CD14-positive monocyte (primary cell): ENCODE results near the gene ARHGEF33. TPM values are rescaled to one million over a fixed set of nuclear protein-coding genes. Genes with fewer than 3 reads are reported as not detected.
A peak's percentile ranks its signal among the peaks of the same experiment; 100 is the strongest.

Source experiments
- DNase-seq, 3 donors: peaks; one replicate each; pipeline ENCODE4 v3.0.0-alpha.2; 2011 to 2022
- H2AFZ ChIP-seq: 2 replicates; pipeline ENCODE4 v1.6.0; 2012; ENCODE audit warnings: mild to moderate bottlenecking, low read depth, low read length, inconsistent platforms; ENCODE audit not compliant: insufficient read depth, poor library complexity, severe bottlenecking
- H3K27ac ChIP-seq, 2 donors: 1 replicate in 1 of 2; 2 replicates in 1 of 2; pipeline ENCODE4 v1.5.1; 2012 to 2013; ENCODE audit warnings: low read length in 2 of 2, control low read depth in 1 of 2, inconsistent platforms in 1 of 2, low read depth in 1 of 2, mild to moderate bottlenecking in 1 of 2
- H3K27me3 ChIP-seq, 2 donors: one replicate each; pipeline versions ENCODE4 v1.6.0 to v1.6.1; 2011 to 2013; ENCODE audit warnings: low read length in 2 of 2; ENCODE audit not compliant: control insufficient read depth in 2 of 2, insufficient read depth in 2 of 2
- H3K36me3 ChIP-seq, 2 donors: replicated peaks in 1 of 2; 1 replicate in 1 of 2; 2 replicates in 1 of 2; pipeline versions ENCODE4 v1.5.1 to v1.6.1; 2012 to 2013; ENCODE audit warnings: low read length in 2 of 2, control low read depth in 1 of 2, inconsistent platforms in 1 of 2, mild to moderate bottlenecking in 1 of 2; ENCODE audit not compliant: insufficient read depth in 2 of 2, control insufficient read depth in 1 of 2
- H3K4me1 ChIP-seq, 2 donors: 1 replicate in 1 of 2; 2 replicates in 1 of 2; pipeline versions ENCODE4 v1.5.1 to v1.6.1; 2012 to 2013; ENCODE audit warnings: low read length in 2 of 2, control low read depth in 1 of 2, inconsistent platforms in 1 of 2, mild to moderate bottlenecking in 1 of 2, moderate library complexity in 1 of 2; ENCODE audit not compliant: insufficient read depth in 2 of 2, control insufficient read depth in 1 of 2
- H3K4me2 ChIP-seq: replicated peaks from 2 replicates; pipeline ENCODE3; 2012; ENCODE audit warnings: low read length, moderate library complexity, mild to moderate bottlenecking; ENCODE audit not compliant: poor library complexity, severe bottlenecking; ENCODE audit errors: extremely low read depth
- H3K4me3 ChIP-seq, 3 experiments: fragments of 200-600 bp in 1 of 3; sonication (generic) in 1 of 3; replicated peaks in 1 of 3; 1 replicate in 2 of 3; 2 replicates in 1 of 3; pipeline ENCODE4 v1.5.1; 2011 to 2013; ENCODE audit warnings: low read length in 3 of 3, mild to moderate bottlenecking in 3 of 3, control low read depth in 2 of 3, low read depth in 2 of 3, inconsistent platforms in 1 of 3, moderate library complexity in 1 of 3
- H3K79me2 ChIP-seq: 2 replicates; pipeline ENCODE4 v1.6.0; 2012; ENCODE audit warnings: mild to moderate bottlenecking, control low read depth, inconsistent platforms, low read length, moderate library complexity; ENCODE audit not compliant: insufficient read depth
- H3K9ac ChIP-seq: 2 replicates; pipeline ENCODE4 v1.6.0; 2017; ENCODE audit warnings: low read length, mild to moderate bottlenecking; ENCODE audit not compliant: insufficient read depth, poor library complexity, severe bottlenecking
- H3K9me3 ChIP-seq, 2 donors: replicated peaks in 1 of 2; 1 replicate in 1 of 2; 2 replicates in 1 of 2; pipeline versions ENCODE4 v1.5.1 to v1.6.1; 2012 to 2013; ENCODE audit warnings: low read length in 2 of 2, control low read depth in 1 of 2; ENCODE audit not compliant: control insufficient read depth in 1 of 2, insufficient read depth in 1 of 2
- H4K20me1 ChIP-seq: 2 replicates; pipeline ENCODE4 v1.6.0; 2012; ENCODE audit warnings: mild to moderate bottlenecking, low read length, control low read depth, moderate library complexity; ENCODE audit not compliant: insufficient read depth
- H3K27ac Mint-ChIP-seq, 7 donors: one replicate each; pipeline ENCODE4 v1.8.0; 2020; ENCODE audit warnings: mild to moderate bottlenecking in 7 of 7, mixed read lengths in 7 of 7, moderate library complexity in 6 of 7, inconsistent platforms in 2 of 7
- H3K27me3 Mint-ChIP-seq, 3 donors: one replicate each; pipeline ENCODE4 v1.8.0; 2021 to 2022; ENCODE audit warnings: low read depth in 3 of 3, mild to moderate bottlenecking in 3 of 3, mixed read lengths in 3 of 3, moderate library complexity in 3 of 3, inconsistent platforms in 1 of 3
- H3K36me3 Mint-ChIP-seq, 2 donors: one replicate each; pipeline ENCODE4 v1.8.0; 2020; ENCODE audit warnings: mixed read lengths in 2 of 2, inconsistent platforms in 1 of 2, mild to moderate bottlenecking in 1 of 2
- H3K4me1 Mint-ChIP-seq: one replicate; pipeline ENCODE4 v1.8.0; 2020; ENCODE audit warnings: mild to moderate bottlenecking, mixed read lengths
- H3K4me3 Mint-ChIP-seq, 2 donors: one replicate each; pipeline ENCODE4 v1.8.0; 2020; ENCODE audit warnings: mild to moderate bottlenecking in 2 of 2, mixed read lengths in 2 of 2, moderate library complexity in 1 of 2
- H3K9me3 Mint-ChIP-seq, 7 donors: one replicate each; pipeline ENCODE4 v1.8.0; 2020 to 2022; ENCODE audit warnings: mixed read lengths in 7 of 7, mild to moderate bottlenecking in 6 of 7, moderate library complexity in 6 of 7, inconsistent platforms in 2 of 7
- WGBS: methylation state at CpG from one replicate; pipeline ENCODE4 v1.1.5; 2013; ENCODE audit warnings: missing lambda C conversion rate; ENCODE audit not compliant: insufficient coverage; 5-methylcytosine and 5-hydroxymethylcytosine counted together
- intact Hi-C, 2 donors: fragments of 100-400 bp; cut with micrococcal nuclease; formaldehyde crosslinking; loops; one replicate each; pipeline versions ENCODE4 v1.15.0 to v1.15.1; 2023
- polyA plus RNA-seq, 3 donors: library from polyadenylated mRNA; depleted of rRNA in 1 of 3; unstranded in 2 of 3; stranded (reverse) in 1 of 3; fragments of 300-500 nt in 2 of 3; fragments of >200 nt in 1 of 3; fragmentation: Illumina TruSeq in 2 of 3; gene quantifications; 1 replicate in 2 of 3; 2 replicates in 1 of 3; pipeline ENCODE4 v1.2.3, GENCODE V29; 2012 to 2021
- TF ChIP-seq, protein P1 (sequence below): fragments of 200-600 bp; IDR thresholded peaks from one replicate; pipeline ENCODE4 v1.8.0; 2022; ENCODE audit warnings: antibody characterized with exemption, mild to moderate bottlenecking

ARHGEF33 gene
- polyA plus RNA-seq, 3 donors, result 0.33 TPM; not detected in 2

GRCh38 chr2:38887347-38887746 is 2.3 kb upstream of the ARHGEF33 start:
- intact Hi-C loops, result no loop called here
- Histone ChIP-seq H3K9me3 (no peaks in the 10 kb centered on the region), H2AFZ (peak overlapping the region; percentile 36), H3K27me3 (no peaks in the 10 kb centered on the region), H4K20me1 (no peaks in the 10 kb centered on the region), H3K36me3 (no peaks in the 10 kb centered on the region), H3K79me2 (no peaks in the 10 kb centered on the region), H3K9ac (no peak overlapping the region), H3K27ac (no peak overlapping the region), H3K4me1 (no peaks in the 10 kb centered on the region), H3K4me3 (no peak overlapping the region), H3K4me2 (no peak overlapping the region)
- peaks cover 0 to 3% (median 0%) of the 10 kb centered on the region in 7 donors for H3K9me3 Mint-ChIP-seq
- peaks cover 0 to 2% (median 0%) of the 10 kb centered on the region in 3 donors for H3K27me3 Mint-ChIP-seq
- H3K4me3 Mint-ChIP-seq, result no peak overlapping the region
- H3K36me3 Mint-ChIP-seq, result no peaks in the 10 kb centered on the region
- peaks cover 2% of the 10 kb centered on the region for H3K4me1 Mint-ChIP-seq
- no peak overlapping the region for H3K27ac Mint-ChIP-seq
- WGBS, result no CpG with 5 or more reads among the region's 4 CpGs
- DNase-seq, result peak in 1 of 3 donors; percentile 8
- TF ChIP-seq, protein P1, sequence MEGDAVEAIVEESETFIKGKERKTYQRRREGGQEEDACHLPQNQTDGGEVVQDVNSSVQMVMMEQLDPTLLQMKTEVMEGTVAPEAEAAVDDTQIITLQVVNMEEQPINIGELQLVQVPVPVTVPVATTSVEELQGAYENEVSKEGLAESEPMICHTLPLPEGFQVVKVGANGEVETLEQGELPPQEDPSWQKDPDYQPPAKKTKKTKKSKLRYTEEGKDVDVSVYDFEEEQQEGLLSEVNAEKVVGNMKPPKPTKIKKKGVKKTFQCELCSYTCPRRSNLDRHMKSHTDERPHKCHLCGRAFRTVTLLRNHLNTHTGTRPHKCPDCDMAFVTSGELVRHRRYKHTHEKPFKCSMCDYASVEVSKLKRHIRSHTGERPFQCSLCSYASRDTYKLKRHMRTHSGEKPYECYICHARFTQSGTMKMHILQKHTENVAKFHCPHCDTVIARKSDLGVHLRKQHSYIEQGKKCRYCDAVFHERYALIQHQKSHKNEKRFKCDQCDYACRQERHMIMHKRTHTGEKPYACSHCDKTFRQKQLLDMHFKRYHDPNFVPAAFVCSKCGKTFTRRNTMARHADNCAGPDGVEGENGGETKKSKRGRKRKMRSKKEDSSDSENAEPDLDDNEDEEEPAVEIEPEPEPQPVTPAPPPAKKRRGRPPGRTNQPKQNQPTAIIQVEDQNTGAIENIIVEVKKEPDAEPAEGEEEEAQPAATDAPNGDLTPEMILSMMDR, result no peak

DNA sequence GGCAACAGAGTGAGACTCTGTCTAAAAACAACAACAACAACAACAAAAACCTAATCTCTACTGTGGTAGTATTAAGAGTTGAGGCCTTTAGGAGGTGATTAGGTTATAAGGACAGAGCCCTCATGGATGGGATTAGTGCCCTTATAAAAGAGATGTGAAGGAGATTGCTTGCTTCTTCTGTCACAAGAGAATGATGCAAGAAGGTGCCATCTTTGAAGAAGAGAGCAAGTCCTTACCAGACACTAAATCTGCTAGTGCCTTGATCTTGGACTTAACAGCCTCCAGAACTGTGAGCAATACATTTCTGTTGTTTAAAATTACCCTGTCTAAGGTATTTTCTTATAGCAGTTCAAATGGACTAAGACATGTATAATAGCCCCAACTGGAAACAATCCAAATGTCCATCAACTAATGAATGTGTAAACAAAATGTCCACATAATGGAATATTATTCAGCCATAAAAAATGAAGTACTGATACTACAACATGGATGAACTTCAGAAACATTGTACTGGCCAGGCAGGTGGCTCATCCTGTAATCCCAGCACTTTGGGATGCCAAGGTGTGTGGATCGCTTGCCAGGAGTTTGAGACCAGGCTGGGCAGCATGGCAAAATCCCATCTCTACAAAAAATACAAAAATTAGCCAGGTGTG is 1.6 kb upstream of the ARHGEF33 start:
- peak overlapping the region in 1 of 7 donors; percentile 18 for H3K27ac Mint-ChIP-seq
- H3K9me3 ChIP-seq, result no peaks in the 10 kb centered on the region
- no peaks in the 10 kb centered on the region for H3K4me1 ChIP-seq
- H3K9ac ChIP-seq, result no peak overlapping the region
- peaks cover 6% of the 10 kb centered on the region for H3K4me1 Mint-ChIP-seq
- WGBS, result no CpG with 5 or more reads among the region's 1 CpG
- no peaks in the 10 kb centered on the region for H3K79me2 ChIP-seq
- peaks cover 0 to 3% (median 0%) of the 10 kb centered on the region in 7 donors for H3K9me3 Mint-ChIP-seq
- TF ChIP-seq, protein P1, result no peak
- no peaks in the 10 kb centered on the region for H3K27me3 ChIP-seq
- no peak overlapping the region for H3K4me2 ChIP-seq
- no peak overlapping the region for H3K4me3 Mint-ChIP-seq
- no peaks in the 10 kb centered on the region for H4K20me1 ChIP-seq
- DNase-seq, result no peak
- H3K27ac ChIP-seq, result no peak overlapping the region
- peak overlapping the region; percentile 36 for H2AFZ ChIP-seq
- no peaks in the 10 kb centered on the region for H3K36me3 Mint-ChIP-seq
- intact Hi-C loops, result no loop called here
- no peak overlapping the region for H3K4me3 ChIP-seq
- H3K27me3 Mint-ChIP-seq, result peaks cover 0 to 2% (median 0%) of the 10 kb centered on the region in 3 donors
- no peaks in the 10 kb centered on the region for H3K36me3 ChIP-seq
